Mammary epithelial cell (primary cell): ENCODE results near the gene MED16.
"Not testable (repeated sequence)": the region's sequence is repeated elsewhere in the genome, so short reads cannot be mapped to it uniquely, and the experiment has no call there.

Experiments used
- CTCF ChIP-seq, 2 donors: IDR thresholded peaks in 1 of 2; conservative IDR thresholded peaks in 1 of 2; 2 replicates each; pipeline ENCODE4 v1.5.1; 2011 to 2012; ENCODE audit warnings: inconsistent platforms in 2 of 2, low read length in 2 of 2, mild to moderate bottlenecking in 2 of 2, control low read depth in 1 of 2, low read depth in 1 of 2; ENCODE audit not compliant: insufficient read depth in 1 of 2; ENCODE audit errors: extremely low read depth in 1 of 2
- EZH2 ChIP-seq: IDR thresholded peaks from 2 replicates; pipeline ENCODE4 v1.6.1; 2012; ENCODE audit warnings: low read length, inconsistent platforms, borderline replicate concordance

- TF ChIP-seq EZH2; CTCF (conservative IDR thresholded peaks at IDR 0.05 in 1 of 2, IDR thresholded peaks at IDR 0.05 in 1 of 2; ENCODE audit: extremely low read depth in 1 of 2, insufficient read depth in 1 of 2, low read depth in 1 of 2, low read length in 2 of 2): not testable (repeated sequence)
Observed at GRCh38 chr19:877992-878660, 14.9 kb downstream of the MED16 start.
